CD4-positive, CD25-positive, alpha-beta regulatory T cell (primary cell): ENCODE data around the gene BCAR3. TPM values are rescaled to one million over a fixed set of nuclear protein-coding genes. Genes with fewer than 3 reads are reported as not detected.

Experiments used
- ATAC-seq, 2 donors: fragments of 150-1000 bp; cut with Tn5 transposase; one replicate each; pipeline ENCODE4 v1.10.0; 2021; ENCODE audit warnings: low read depth in 2 of 2, moderate number of reproducible peaks in 2 of 2, moderate library complexity in 1 of 2
- DNase-seq, 3 donors: peaks; one replicate each; pipeline versions ENCODE4 v3.0.0 to v3.0.0-alpha.2; 2012 to 2022; ENCODE audit warnings: mixed read lengths in 1 of 3
- H3K27ac ChIP-seq: one replicate; pipeline ENCODE4 v1.7.0; 2013; ENCODE audit warnings: mild to moderate bottlenecking, low read length; ENCODE audit not compliant: insufficient read depth, poor library complexity, severe bottlenecking
- H3K27me3 ChIP-seq: one replicate; pipeline ENCODE4 v1.7.0; 2013; ENCODE audit warnings: low read length; ENCODE audit not compliant: control insufficient read depth, insufficient read depth
- H3K36me3 ChIP-seq: one replicate; pipeline ENCODE4 v1.7.0; 2013; ENCODE audit warnings: mild to moderate bottlenecking, low read length, moderate library complexity; ENCODE audit not compliant: control insufficient read depth, insufficient read depth
- H3K4me1 ChIP-seq: 2 replicates; pipeline ENCODE4 v1.7.0; 2013; ENCODE audit warnings: mild to moderate bottlenecking, low read length; ENCODE audit not compliant: insufficient read depth, control insufficient read depth, poor library complexity, severe bottlenecking
- H3K4me3 ChIP-seq: one replicate; pipeline ENCODE4 v1.7.0; 2013; ENCODE audit warnings: low read depth, mild to moderate bottlenecking, low read length, moderate library complexity
- H3K9me3 ChIP-seq, 2 experiments: 1 replicate in 1 of 2; 2 replicates in 1 of 2; pipeline ENCODE4 v1.7.0; 2013; ENCODE audit warnings: low read length in 2 of 2, mild to moderate bottlenecking in 1 of 2, moderate library complexity in 1 of 2; ENCODE audit not compliant: control insufficient read depth in 2 of 2
- H3K27ac Mint-ChIP-seq, 3 donors: one replicate each; pipeline ENCODE4 v1.8.0; 2020 to 2022; ENCODE audit warnings: mild to moderate bottlenecking in 3 of 3, mixed read lengths in 3 of 3, moderate library complexity in 2 of 3
- H3K27me3 Mint-ChIP-seq: one replicate; pipeline ENCODE4 v1.8.0; 2022; ENCODE audit warnings: mild to moderate bottlenecking, mixed read lengths
- H3K36me3 Mint-ChIP-seq: one replicate; pipeline ENCODE4 v1.8.0; 2020; ENCODE audit warnings: mixed read lengths
- H3K4me1 Mint-ChIP-seq, 4 donors: one replicate each; pipeline ENCODE4 v1.8.0; 2020 to 2022; ENCODE audit warnings: mixed read lengths in 4 of 4, mild to moderate bottlenecking in 1 of 4
- H3K4me3 Mint-ChIP-seq, 4 donors: one replicate each; pipeline ENCODE4 v1.8.0; 2020 to 2022; ENCODE audit warnings: mild to moderate bottlenecking in 4 of 4, mixed read lengths in 4 of 4, moderate library complexity in 3 of 4
- H3K9me3 Mint-ChIP-seq, 7 donors: one replicate each; pipeline ENCODE4 v1.8.0; 2020 to 2022; ENCODE audit warnings: mixed read lengths in 7 of 7, mild to moderate bottlenecking in 3 of 7, moderate library complexity in 2 of 7
- polyA plus RNA-seq, 4 donors: library from polyadenylated mRNA; unstranded; fragments of 300-500 nt; fragmentation: Illumina TruSeq; gene quantifications; one replicate each; pipeline ENCODE4 v1.2.3, GENCODE V29; 2021
- total RNA-seq: library from RNA; stranded (reverse); gene quantifications from one replicate; pipeline ENCODE4 v1.2.3, GENCODE V29; 2022

BCAR3 gene
- total and polyA plus RNA-seq, 5 donors from 2014 or later = 0.44 to 0.62 (median 0.49) TPM; not detected in 2

DNA sequence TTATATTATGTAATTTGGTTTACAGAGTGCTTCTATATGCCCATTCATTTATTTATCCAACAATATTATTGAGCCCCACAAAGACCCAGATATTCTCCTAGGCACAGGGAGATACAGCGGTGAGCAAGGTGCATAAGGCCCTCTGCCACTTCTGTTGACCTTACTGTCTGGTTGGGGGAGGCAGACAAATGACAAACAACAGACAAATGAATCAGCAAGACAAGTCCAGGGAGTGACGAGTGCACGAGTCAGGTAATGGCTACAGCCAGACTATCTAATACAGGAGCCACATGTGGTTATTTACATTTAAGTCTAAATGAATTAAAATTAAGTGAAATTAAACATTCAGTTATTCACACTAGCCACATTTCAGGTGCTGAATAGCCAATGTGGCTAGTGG lies 22.0 kb upstream of the BCAR3 start:
- Mint-ChIP-seq H3K4me3 (no peak overlapping the region), H3K9me3 (no peaks in the 10 kb centered on the region), H3K27ac (no peak overlapping the region), H3K4me1 (peaks cover 0 to 8% (median 1%) of the 10 kb centered on the region in 4 donors), H3K27me3 (no peaks in the 10 kb centered on the region), H3K36me3 (no peaks in the 10 kb centered on the region)
- DNase-seq = no peak
- H3K4me3 ChIP-seq = no peak overlapping the region
- H3K27ac ChIP-seq = no peak overlapping the region
- ATAC-seq = no peak
- H3K4me1 ChIP-seq = no peaks in the 10 kb centered on the region
- no peaks in the 10 kb centered on the region for H3K9me3 ChIP-seq
- no peaks in the 10 kb centered on the region for H3K27me3 ChIP-seq
- H3K36me3 ChIP-seq = no peaks in the 10 kb centered on the region

DNA sequence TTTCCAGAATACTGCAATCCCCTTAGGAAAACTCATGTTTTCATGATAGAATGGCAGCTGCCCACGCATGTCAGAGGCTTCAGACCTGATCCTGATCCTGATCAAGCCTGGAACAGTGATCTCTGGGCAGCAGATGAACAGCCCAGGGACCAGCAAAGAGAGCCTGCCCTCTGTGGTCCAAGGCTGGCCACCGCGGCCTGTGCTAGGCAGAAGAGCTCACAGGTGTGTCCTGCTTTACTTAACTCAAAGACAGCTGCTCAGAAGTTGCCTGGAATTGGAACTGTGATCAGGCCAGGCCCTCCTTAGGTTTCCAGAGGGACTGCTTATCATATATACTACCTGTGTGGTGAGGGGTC lies 21.2 kb upstream of the BCAR3 start:
- H3K36me3 Mint-ChIP-seq = no peaks in the 10 kb centered on the region
- DNase-seq (no peak), ATAC-seq (no peak)
- H3K27me3 ChIP-seq = no peaks in the 10 kb centered on the region
- no peak overlapping the region for H3K4me3 Mint-ChIP-seq
- H3K9me3 Mint-ChIP-seq = no peaks in the 10 kb centered on the region
- H3K4me1 ChIP-seq = no peaks in the 10 kb centered on the region
- no peak overlapping the region for H3K27ac ChIP-seq
- no peaks in the 10 kb centered on the region for H3K27me3 Mint-ChIP-seq
- H3K4me1 Mint-ChIP-seq = peaks cover 0 to 4% (median under 1%) of the 10 kb centered on the region in 4 donors
- no peaks in the 10 kb centered on the region for H3K9me3 ChIP-seq
- no peaks in the 10 kb centered on the region for H3K36me3 ChIP-seq
- no peak overlapping the region for H3K4me3 ChIP-seq
- no peak overlapping the region for H3K27ac Mint-ChIP-seq

DNA sequence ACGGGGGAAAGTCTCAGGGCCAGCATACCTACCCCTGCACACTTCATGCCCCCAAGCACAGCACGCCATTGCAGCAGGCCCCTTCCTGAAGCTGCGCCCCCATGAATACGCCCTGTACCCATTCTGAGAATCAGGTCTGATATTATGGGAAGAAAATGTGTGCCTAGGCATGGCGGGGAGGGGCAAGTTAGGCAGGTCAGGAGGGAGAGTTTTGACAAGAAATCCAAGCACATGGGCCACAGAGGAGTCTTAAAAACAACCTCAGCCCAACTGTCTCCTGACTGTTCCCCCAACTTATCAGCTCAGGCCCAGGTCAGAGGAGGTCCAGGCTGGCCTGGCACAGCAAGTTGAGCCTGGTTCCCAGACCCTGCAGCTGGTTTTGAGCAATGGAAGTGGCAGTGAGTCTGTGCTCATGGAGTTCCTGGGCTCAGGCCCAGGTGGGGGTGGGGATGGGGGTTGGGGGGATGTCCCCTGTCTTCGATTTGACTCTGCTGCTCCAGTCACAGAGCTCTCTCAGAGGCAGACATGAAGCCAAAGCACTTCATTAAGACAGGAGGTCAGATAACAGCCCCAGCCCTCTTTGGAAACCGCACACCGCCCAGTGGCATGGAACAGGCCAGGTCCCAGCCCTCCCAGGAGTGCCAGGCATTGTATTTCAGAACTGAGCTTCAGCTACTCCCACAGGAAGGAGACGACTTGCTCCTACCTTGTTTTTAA lies 20.6 kb upstream of the BCAR3 start:
- no peaks in the 10 kb centered on the region for H3K4me1 ChIP-seq
- H3K4me3 ChIP-seq = no peak overlapping the region
- no peaks in the 10 kb centered on the region for H3K27me3 ChIP-seq
- H3K9me3 Mint-ChIP-seq = no peaks in the 10 kb centered on the region
- no peak overlapping the region for H3K27ac ChIP-seq
- no peaks in the 10 kb centered on the region for H3K36me3 ChIP-seq
- no peak overlapping the region for H3K4me3 Mint-ChIP-seq
- no peaks in the 10 kb centered on the region for H3K36me3 Mint-ChIP-seq
- ATAC-seq = no peak
- H3K9me3 ChIP-seq = no peaks in the 10 kb centered on the region
- no peak overlapping the region for H3K27ac Mint-ChIP-seq
- DNase-seq = no peak
- peaks cover 0 to 1% (median 0%) of the 10 kb centered on the region in 4 donors for H3K4me1 Mint-ChIP-seq
- H3K27me3 Mint-ChIP-seq = no peaks in the 10 kb centered on the region

DNA sequence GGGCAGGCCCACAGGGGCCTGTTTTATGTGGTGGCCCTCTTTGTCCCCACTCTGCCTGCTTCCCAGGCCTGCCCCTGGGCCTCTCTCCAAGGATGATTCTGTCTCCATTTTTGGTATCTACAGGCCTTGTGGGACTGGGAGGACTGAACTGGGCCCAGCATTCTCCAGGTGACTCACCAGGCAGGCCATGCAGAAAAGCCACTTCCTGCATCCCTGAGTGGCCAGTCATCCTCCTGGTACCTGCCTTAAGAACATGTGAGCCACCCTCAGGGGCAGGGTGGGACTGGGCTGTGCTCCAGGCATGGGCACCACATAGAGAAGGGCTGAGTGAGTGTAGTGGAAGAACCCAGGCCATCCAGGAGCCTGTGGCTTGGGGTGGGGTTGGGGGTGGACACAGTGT lies 20.0 kb upstream of the BCAR3 start:
- Histone ChIP-seq H3K4me3 (no peak overlapping the region), H3K9me3 (no peaks in the 10 kb centered on the region), H3K4me1 (no peaks in the 10 kb centered on the region), H3K27me3 (no peaks in the 10 kb centered on the region), H3K27ac (no peak overlapping the region), H3K36me3 (no peaks in the 10 kb centered on the region)
- H3K36me3 Mint-ChIP-seq = no peaks in the 10 kb centered on the region
- no peak overlapping the region for H3K4me3 Mint-ChIP-seq
- H3K9me3 Mint-ChIP-seq = no peaks in the 10 kb centered on the region
- no peak for ATAC-seq
- no peak for DNase-seq
- H3K27ac Mint-ChIP-seq = no peak overlapping the region
- H3K4me1 Mint-ChIP-seq = peaks cover 0 to 1% (median 0%) of the 10 kb centered on the region in 4 donors
- no peaks in the 10 kb centered on the region for H3K27me3 Mint-ChIP-seq

DNA sequence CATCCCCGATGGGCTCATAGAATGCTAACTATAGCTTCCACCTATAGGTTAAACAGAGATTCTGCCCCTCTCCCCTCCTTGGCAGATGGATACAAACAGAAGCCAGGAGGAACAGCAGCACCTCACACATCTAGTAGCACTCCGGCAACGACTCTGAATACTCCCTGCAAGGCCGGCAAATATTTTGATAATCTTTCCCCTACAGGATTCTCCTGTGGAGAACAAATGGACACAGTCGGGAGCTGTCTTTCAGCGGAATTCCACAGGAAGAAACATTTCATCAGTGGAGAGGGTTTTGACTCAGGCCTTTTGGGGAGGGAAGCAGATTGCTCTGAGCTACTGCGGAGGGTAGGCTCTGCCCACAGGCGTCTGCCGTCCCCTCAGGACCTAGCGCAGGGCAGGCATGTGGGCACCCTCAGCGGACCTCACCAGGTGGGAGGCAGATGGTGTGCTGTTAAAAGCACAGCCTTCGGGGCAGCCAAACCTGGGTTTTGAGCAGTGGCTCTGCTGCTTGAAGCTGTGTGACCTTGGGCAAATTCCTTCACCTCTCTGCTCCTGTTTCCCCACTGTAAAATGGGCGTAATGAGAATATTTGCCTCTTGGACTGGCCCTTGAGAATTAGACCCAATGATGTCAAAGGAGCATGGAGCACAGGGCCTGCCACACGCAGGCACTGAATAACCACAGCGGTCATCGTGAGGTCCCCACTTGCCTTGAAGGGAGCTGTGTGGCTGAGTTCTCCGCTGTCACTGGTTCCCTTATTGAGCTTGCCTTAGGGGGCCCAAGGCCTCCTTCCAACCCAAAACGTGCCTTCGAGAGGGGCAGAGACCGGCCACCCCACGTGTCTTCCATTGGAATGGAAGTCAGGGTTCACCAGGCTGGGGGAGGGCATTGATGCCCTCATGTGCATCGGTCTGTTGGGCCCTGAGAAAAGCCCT lies 19.2 kb upstream of the BCAR3 start:
- no peaks in the 10 kb centered on the region for H3K9me3 Mint-ChIP-seq
- DNase-seq (no peak), ATAC-seq (no peak)
- H3K36me3 Mint-ChIP-seq = no peaks in the 10 kb centered on the region
- Histone ChIP-seq H3K4me3 (no peak overlapping the region), H3K36me3 (no peaks in the 10 kb centered on the region), H3K4me1 (no peaks in the 10 kb centered on the region), H3K27me3 (no peaks in the 10 kb centered on the region), H3K9me3 (no peaks in the 10 kb centered on the region), H3K27ac (no peak overlapping the region)
- H3K4me1 Mint-ChIP-seq = peaks cover 0 to 1% (median 0%) of the 10 kb centered on the region in 4 donors
- H3K27me3 Mint-ChIP-seq = no peaks in the 10 kb centered on the region
- H3K27ac Mint-ChIP-seq = no peak overlapping the region
- H3K4me3 Mint-ChIP-seq = no peak overlapping the region

DNA sequence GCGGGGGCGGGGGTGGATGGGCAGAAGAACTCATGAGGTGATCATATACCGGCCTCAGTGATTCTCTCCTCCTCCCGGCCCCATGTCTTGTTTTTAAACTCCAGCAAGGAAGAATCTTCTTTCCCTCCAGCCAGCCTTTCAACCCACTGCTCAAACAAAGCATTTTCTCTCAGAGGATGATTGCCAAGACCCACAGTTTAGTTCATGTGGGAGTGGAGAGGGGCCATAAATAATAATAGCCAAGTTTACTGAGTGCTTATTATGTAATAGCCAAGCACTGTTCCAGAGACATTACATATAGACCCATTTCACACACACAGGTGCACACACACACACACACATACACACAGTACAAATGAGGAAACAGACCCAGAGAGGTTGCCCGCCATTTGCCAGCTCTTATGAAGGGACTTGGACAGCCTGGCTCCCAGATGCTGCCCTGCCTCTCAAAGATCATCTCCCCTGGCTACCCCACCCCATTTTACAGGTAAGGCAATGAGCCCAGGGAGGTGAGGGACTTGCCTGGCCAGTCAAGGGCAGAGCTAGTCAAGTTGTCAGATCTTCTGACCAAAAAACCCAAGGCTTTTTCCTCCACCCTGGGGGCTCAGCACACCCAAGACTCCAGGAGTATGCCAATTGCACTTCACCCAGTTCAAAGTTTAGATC lies 18.0 kb upstream of the BCAR3 start:
- Mint-ChIP-seq H3K27me3 (no peaks in the 10 kb centered on the region), H3K36me3 (no peaks in the 10 kb centered on the region), H3K27ac (no peak overlapping the region), H3K9me3 (no peaks in the 10 kb centered on the region), H3K4me1 (peaks cover 0 to 1% (median 0%) of the 10 kb centered on the region in 4 donors), H3K4me3 (no peak overlapping the region)
- DNase-seq (no peak), ATAC-seq (no peak)
- H3K9me3 ChIP-seq = no peaks in the 10 kb centered on the region
- H3K4me1 ChIP-seq = no peaks in the 10 kb centered on the region
- H3K4me3 ChIP-seq = no peak overlapping the region
- H3K27me3 ChIP-seq = no peaks in the 10 kb centered on the region
- no peaks in the 10 kb centered on the region for H3K36me3 ChIP-seq
- H3K27ac ChIP-seq = no peak overlapping the region

DNA sequence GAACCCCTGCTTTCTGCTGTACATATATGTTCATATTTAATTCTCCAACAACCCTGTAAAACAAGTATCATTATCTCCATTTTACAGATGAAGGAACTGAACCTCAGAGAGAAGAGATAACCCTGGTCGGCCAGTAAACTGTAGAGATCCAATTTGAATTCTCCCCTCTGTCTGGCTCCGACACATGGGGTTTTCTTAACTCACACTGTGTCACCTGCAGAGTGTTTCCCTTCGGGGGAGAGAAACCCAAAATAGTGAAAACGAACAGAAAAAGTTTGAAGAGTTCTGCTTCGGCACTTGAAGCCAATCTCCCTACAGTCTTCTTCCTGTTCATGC lies 17.4 kb upstream of the BCAR3 start:
- DNase-seq = no peak
- Mint-ChIP-seq H3K36me3 (no peaks in the 10 kb centered on the region), H3K27ac (no peak overlapping the region), H3K4me3 (no peak overlapping the region), H3K9me3 (no peaks in the 10 kb centered on the region), H3K27me3 (no peaks in the 10 kb centered on the region), H3K4me1 (peaks cover 0 to 1% (median 0%) of the 10 kb centered on the region in 4 donors)
- ATAC-seq = no peak
- Histone ChIP-seq H3K9me3 (no peaks in the 10 kb centered on the region), H3K36me3 (no peaks in the 10 kb centered on the region), H3K27ac (no peak overlapping the region), H3K27me3 (no peaks in the 10 kb centered on the region), H3K4me3 (no peak overlapping the region), H3K4me1 (no peaks in the 10 kb centered on the region)
